Globus pallidus (tissue), 1 donor: ENCODE measurements around the gene UPK3A.
"Not testable (repeated sequence)": the region's sequence is repeated elsewhere in the genome, so short reads cannot be mapped to it uniquely, and the experiment has no call there.

Experiments used
- DNase-seq: peaks from one replicate; pipeline ENCODE4 v3.0.0-alpha.2; 2015; ENCODE audit warnings: low spot score

The UPK3A gene

GRCh38 chr22:45257941-45258340, 26.8 kb upstream of the UPK3A start:
- DNase-seq: not testable (repeated sequence)

DNA sequence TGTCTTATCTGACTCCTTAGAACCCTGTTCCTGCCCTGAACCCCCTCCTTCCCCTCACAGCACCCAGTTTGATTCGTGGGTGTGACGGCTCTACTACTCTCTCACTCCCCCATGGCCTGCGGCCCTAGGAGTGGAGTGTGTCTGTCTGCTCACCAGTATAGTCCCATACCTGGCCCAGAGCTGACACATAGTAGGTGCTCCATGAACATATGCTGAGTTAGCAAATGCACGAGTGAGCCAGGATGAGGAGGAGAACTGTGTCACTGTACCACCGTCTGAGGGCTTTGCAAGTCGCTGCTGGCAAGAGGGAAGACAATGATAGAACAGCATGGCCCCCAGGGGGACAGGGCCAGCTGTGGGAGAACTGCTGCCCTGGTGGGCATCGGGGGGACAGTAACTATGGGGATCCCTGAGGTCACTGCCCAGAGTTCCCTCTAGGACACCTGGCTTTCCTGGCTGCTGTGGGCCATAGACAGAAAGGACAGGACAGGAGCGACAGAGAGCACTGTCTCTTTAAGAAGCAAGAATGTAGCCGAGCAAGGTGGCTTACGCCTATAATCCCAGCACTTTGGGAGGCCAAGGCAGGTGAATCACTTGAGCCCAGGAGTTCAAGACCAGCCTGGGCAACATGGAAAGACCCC, 24.9 kb upstream of the UPK3A start:
- DNase-seq: no peak

- DNase-seq: not testable (repeated sequence)
Measured at GRCh38 chr22:45260395-45260759, 24.4 kb upstream of the UPK3A start.

- no peak for DNase-seq
Measured at GRCh38 chr22:45261407-45262088, 23.2 kb upstream of the UPK3A start.

- DNase-seq: no peak
Measured at GRCh38 chr22:45262195-45262930, 22.4 kb upstream of the UPK3A start.

- DNase-seq: no peak
Measured at GRCh38 chr22:45262931-45263462, 21.8 kb upstream of the UPK3A start.

DNA sequence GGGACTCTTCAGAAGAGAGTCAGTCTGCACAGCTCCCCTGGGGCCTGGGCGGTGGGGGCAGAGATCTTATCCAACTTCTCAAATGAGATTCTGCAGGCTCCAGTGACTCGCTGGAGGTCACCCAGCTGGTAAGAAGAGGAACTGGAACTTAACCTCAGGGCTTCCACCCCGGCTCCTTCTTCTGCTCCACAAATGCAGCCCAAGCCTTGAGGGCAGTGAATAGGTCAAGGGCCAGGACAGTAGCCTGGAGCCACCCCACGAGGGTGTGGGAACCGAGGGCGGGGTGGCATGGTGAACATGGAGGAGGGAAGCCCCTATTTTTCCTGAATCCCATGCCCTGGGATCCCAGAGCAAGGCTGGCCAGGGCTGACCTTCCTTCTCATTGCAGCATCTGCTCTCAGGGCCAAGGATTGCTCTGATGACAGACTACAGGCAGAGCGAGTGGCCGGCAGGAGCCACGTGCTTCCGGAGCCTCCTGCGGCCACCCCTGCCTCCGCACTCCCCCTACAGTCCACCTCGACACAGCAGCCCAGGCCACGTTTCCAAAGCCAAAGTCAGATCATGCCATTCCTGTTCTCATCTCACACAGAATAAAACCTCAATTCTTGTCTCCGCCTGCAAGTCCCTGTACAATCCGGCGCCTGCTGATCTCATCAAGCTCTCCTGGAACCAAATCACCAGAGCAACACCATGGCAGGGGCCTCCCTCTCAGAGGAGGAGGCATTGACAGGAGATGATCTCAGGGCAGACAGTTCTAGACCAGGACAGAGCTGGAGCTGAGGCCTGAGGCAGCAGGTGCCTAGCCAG, 21.1 kb upstream of the UPK3A start:
- DNase-seq: peak; percentile 82

DNA sequence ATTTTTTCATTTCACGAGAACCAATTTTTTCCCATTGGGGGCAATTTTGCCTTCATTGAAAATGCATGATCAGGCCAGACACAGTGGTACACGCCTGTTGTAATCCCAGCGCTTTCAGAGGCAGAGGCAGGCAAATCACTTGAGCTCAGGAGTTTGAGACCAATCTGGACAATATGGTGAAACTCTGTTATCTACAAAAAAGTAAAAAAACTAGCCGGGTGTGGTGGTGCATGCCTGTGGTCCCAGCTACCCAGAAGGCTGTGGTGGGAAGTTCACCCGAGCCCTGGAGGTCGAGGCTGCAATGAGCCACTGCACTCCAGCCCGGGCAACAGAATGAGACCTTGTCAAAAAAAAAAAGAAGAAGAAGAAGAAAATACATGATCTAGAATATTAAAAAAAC, 19.2 kb upstream of the UPK3A start:
- no peak for DNase-seq

DNA sequence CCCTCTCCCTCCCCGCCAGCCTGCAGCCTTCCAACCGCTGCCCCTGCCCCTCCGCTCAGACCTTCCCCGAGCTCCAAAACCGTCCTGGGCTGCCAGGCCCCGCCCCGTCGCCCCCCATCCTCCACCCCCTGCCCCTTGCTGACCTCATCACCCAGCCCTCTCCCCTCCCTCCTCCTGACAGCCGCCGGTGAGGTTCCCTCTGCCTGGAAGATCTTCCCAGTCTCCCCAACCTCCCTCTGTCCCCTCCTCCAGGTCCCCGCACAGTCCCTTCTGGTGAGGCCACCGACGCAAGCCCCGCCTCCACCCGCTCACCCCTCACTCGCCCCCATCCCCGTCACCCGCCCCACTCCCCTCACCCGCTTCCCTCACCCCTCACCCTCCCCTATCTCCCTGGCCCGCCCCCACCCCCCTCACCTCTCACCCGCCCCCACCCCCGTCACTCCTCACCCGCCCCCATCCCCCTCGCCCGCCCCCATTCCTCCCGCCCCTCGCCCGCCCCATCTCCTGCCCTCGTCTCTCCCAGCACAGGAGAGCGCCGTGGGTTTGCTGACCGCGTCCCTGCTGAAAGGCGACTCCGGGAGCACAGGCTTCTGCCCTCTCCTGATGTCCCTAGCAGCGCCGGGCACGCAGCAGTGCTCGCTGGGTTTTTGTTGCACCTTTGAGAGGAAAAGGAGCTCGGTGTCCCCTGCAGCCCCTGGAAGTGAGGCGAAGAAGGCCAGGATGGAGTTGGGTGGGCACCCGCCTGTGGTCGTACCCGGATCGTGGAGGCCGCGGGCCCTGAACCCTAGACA, 16.4 kb upstream of the UPK3A start:
- no peak for DNase-seq

DNA sequence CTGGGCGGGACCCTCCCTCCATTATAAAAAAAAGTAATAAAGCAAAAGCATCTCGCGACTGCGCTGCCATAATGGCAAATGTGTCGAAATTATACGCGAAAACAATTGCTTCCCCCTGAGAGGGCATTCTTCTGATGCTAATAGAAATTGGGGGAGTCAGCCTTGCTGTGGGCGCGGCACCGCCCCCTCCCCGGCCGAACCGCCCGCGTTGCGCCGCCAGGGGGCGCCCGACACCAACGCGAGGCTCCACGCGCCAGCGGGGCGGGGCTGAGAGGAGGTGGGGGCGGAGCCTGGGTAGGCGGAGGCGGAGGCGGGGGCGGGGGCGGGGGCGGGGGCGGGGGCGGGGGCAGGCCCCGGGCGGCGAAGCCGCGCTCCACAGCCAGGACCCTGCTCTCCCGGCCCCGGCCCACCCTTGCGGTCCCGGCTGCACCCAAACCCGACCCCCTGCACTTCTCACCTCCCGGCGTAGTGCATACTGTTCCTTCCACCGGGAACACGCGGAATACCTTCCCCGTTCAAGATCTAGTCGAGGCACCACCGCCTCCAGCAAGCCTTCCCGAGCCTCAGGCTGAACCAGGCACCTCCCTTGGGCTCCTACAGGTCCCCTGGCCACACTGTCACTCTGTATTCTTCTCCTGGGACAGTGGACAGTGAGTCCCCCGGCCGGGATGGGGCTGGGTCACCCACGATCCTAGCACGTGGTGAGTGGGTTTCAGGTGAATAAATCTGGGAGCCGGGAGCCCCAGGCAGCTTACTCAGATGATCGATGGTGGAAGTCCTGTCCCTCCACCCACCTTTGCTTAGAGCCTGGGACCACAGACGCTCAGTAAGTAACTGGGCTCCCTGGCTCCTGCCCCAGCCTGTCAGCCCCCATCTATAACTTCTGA, 15.5 kb upstream of the UPK3A start:
- DNase-seq: peak; percentile 76

GRCh38 chr22:45270095-45271020, 14.4 kb upstream of the UPK3A start:
- no peak for DNase-seq

DNA sequence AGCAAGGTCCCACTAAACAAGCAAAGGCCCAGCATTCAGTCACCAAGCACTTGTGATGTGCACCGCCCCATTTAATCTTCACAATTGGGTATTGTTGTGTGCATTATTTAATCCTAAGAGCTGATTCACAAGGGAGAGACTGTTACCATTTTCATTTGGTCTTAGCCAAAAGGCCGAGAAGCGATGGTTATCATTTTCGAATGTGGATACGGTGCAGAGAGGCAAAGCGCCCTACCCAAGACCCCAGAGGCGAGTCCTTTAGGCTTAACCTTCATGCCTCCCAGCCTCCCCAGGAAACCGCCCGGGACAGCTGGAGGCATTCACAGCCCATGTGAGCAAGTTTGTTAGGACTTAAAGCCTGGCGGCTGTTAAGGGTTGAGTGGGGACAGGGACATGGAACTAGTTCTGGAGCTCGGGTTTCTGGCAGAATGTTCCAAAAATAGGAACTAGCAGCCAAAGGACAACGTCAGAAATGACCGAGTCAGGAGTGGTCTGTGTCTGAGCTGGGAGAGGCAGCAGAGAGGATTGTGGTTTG, 13.0 kb upstream of the UPK3A start:
- DNase-seq: peak; percentile 84

- DNase-seq: no peak
Measured at GRCh38 chr22:45272498-45272897, 12.3 kb upstream of the UPK3A start.

- DNase-seq: no peak
Measured at GRCh38 chr22:45273452-45274075, 11.2 kb upstream of the UPK3A start.

DNA sequence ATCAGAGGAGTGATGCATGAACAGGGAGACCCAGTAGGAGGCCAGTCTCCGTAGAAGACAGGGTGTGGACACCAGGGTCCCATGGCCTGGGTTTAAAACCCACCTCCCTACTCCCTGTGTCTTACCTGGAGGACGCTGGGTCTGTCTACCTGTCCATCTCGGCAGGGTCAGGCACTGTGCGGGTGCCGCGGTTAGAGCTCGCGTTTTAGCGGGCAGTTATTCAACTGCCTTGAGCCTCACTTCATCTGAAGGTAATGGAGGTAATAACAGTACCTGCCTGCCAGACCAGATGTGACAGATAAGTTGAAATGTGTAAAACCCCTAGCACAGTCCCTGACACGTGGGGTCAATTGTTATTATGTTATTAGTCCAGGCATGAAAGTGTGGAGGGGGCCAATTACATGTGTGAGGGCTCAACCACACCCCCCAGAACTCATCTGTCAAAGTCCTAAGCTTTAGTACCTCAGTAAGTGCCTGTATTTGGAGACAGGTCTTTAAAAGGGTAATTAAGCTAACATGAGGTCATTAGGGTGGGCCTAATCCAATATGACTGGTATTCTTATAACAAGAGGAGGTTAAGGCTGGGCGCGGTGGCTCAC, 8.1 kb upstream of the UPK3A start:
- no peak for DNase-seq

DNA sequence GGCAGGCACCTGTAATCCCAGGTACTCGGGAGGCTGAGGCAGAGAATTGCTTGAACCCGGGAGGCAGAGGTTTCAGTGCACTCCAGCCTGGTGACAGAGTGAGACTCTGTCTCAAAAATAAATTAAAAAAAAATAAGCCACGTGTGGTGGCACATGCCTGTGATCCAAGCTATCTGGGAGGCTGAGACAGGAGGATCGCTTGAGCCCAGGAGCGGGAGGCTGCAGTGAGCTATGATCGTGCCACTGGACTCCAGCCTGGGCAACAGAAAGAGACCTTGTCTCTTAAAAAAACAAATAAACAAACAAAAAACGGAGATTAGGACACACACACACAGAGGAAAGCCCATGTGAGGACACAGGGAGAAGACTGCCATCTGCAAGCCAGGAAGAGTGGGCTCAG, 7.0 kb upstream of the UPK3A start:
- not testable (repeated sequence) for DNase-seq

DNA sequence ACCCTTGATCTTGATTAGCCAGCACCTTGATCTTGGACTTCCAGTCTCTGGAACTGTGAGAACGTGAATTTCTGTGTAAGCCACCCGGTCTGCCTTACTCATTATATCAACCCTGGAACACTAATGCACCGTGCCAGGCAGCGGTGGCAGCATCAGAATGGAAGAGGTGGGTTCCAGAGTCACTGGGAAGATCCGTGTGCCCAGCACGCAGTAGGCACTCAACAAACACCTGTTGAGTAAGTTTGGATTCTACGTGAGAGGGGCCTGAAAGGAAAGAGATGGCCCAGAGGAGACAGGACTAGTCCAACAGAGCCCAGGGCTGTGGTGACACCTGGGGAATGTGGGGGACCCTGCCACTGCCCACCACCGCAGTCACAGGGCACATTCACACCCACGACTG, 6.6 kb upstream of the UPK3A start:
- DNase-seq: no peak

- DNase-seq: no peak
Measured at GRCh38 chr22:45280587-45280980, 4.2 kb upstream of the UPK3A start.
